Heart right ventricle (tissue), 16 donors: Measurements from ENCODE around the gene GTF3A. TPM values are rescaled to one million over a fixed set of nuclear protein-coding genes. Genes with fewer than 3 reads are reported as not detected.

Source experiments
- ATAC-seq, 8 donors: fragments of 200-7000 bp; cut with Tn5 transposase; one replicate each; pipeline ENCODE4 v1.9.1; 2020; ENCODE audit warnings: mild to moderate bottlenecking in 8 of 8, moderate library complexity in 8 of 8, moderate number of reproducible peaks in 1 of 8
- DNase-seq, 2 donors: peaks; one replicate each; pipeline ENCODE4 v3.0.0-alpha.2; 2020
- H3K27ac ChIP-seq, 10 donors: fragments of 200-600 bp; sonication (generic) in 2 of 10; one replicate each; pipeline versions ENCODE4 v1.5.0 to v1.8.0; 2020 to 2022; ENCODE audit warnings: mild to moderate bottlenecking in 3 of 10
- H3K27me3 ChIP-seq, 7 donors: fragments of 200-600 bp; one replicate each; pipeline ENCODE4 v1.8.0; 2021 to 2022; ENCODE audit warnings: mild to moderate bottlenecking in 2 of 7
- H3K36me3 ChIP-seq, 9 donors: fragments of 200-600 bp; sonication (generic) in 1 of 9; one replicate each; pipeline versions ENCODE4 v1.5.0 to v1.8.0; 2020 to 2022; ENCODE audit warnings: mild to moderate bottlenecking in 2 of 9
- H3K4me1 ChIP-seq, 9 donors: fragments of 200-600 bp; sonication (generic) in 1 of 9; one replicate each; pipeline versions ENCODE4 v1.5.0 to v1.8.0; 2020 to 2022; ENCODE audit warnings: mild to moderate bottlenecking in 4 of 9
- H3K4me3 ChIP-seq, 10 donors: fragments of 200-600 bp; sonication (generic) in 2 of 10; one replicate each; pipeline versions ENCODE4 v1.5.0 to v1.8.0; 2020 to 2022; ENCODE audit warnings: mild to moderate bottlenecking in 7 of 10, moderate library complexity in 2 of 10
- H3K9me3 ChIP-seq, 11 donors: fragments of 200-600 bp in 10 of 11; sonication (generic) in 2 of 11; one replicate each; pipeline versions ENCODE4 v1.5.0 to v1.8.0; 2013 to 2022; ENCODE audit warnings: mild to moderate bottlenecking in 2 of 11, control low read depth in 1 of 11, moderate library complexity in 1 of 11
- WGBS, 2 donors: extraction: QIAGEN DNeasy Blood & Tissue Kit; methylation state at CpG; one replicate each; pipeline ENCODE4 v1.1.7; 2013; ENCODE audit warnings: inconsistent platforms in 1 of 2; 5-methylcytosine and 5-hydroxymethylcytosine counted together
- intact Hi-C, 10 donors: fragments of 100-400 bp; cut with DNase I; formaldehyde crosslinking; loops; one replicate each; pipeline versions ENCODE4 v1.11.1 to v1.14.2; 2022
- polyA plus RNA-seq, 2 donors: library from polyadenylated mRNA; stranded (reverse); fragments of 200-250 nt; gene quantifications; one replicate each; pipeline ENCODE4 v1.2.3, GENCODE V29; 2013
- total RNA-seq, 10 donors: library from RNA; stranded (reverse); fragmentation: NEBNext Ultra II Directional in 3 of 10; extraction: Animal tissue kit (Norgen Biotek cat#: 25700) in 3 of 10; gene quantifications; one replicate each; pipeline versions ENCODE4 v1.2.1 to v1.2.4, GENCODE V29; 2021 to 2023
- TF ChIP-seq, protein P1 (sequence below), 9 donors: fragments of 200-600 bp; sonication (generic) in 2 of 9; IDR thresholded peaks; one replicate each; pipeline versions ENCODE4 v1.5.0 to v1.8.0; 2021 to 2022; ENCODE audit warnings: antibody characterized with exemption in 9 of 9, mild to moderate bottlenecking in 5 of 9, moderate library complexity in 1 of 9
- donor health status: Arrhythmogenic right ventricular cardiomyopathy.
- donor health status: ischemic (EF 13 %, LVEDD 7.1; RV severe dilation, severe dysfunction).
- donor health status: healthy with polysubstance abuse.
- donor health status: DM: no; HTN: yes; CAD: no.
- donor health status: DM: no; HTN: no; CAD: no.
- donor health status: ischemic (EF 25% LVEDD 6.9; RV normal size, moderate dysfunction).
- donor health status: ischemic (EF 25% LVEDD 5.7; RV mildly dilated, moderate dysfunction).
- donor health status: healthy.
- donor health status: DM: yes; HTN: yes; CAD: no.
- donor health status: Ischemic cardiomyopathy.
- donor health status: ischemic (EF 35%, LVEDD 5.7; RV mildly dilated, moderate dysfunction).
- donor health status: nonischemic (EF 11% LVEDD 7.7; RV severe dilation, severe dysfunction).
- donor health status: DM: yes; HTN: yes; CAD: no.
- donor health status: PGD.
- donor health status: ischemic (EF 29% LVEDD 5.4; RV normal size, mild dysfunction).
- donor health status: nonischemic (EF 23%, LVEDD 6.1; RV moderate dilation, normal function).

The GTF3A gene
- total and polyA plus RNA-seq, 12 donors: 137 to 848 (median 175) TPM

DNA sequence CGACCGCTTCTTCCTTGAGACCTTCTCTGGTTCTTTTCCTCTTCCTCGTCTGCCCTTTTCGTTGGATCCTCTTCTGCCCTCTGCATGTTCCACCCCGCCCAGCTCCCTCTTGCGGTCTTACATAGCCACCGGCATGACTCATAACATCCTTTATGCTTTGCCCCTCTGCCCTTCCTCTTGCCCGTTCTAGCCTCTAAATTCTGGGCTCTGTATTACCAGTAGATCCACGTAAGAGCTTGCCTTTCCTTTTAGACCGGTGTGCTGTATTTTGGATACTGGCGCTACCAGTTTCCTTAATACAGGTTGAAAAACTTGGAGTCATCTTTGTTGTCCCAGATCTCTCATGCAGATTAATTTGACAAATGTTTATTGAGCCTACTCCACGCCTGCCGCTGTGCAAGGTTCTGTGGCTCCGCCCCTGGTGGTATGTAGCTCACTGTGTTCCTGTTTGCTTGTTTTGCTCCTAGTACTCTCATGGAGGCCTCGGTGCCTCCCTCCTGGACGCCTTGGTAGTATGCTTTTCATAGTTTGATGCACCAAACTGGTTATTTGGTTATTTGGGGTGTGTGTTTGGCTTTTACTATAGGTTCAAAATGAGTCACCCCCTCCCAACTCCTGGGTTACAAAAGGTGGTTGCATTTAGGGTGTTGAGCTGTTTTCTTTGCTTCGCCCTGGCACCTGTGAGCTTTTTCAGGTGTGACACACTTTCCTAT is 1.7 kb downstream of the GTF3A start:
- intact Hi-C loops: loop anchor here in 4 of 10 donors (2.0 to 10.0 kb wide), 4 partner anchors 19 to 199 kb away; partner anchors contain the start of genes LNX2 (in 2 of the 4), POLR1D (in 2 of the 4) and MTIF3 (in 1 of the 4)
- H3K4me3 ChIP-seq: peak overlapping the region; percentile 75 to 93 (median 83)
- peaks cover 16 to 46% (median 36%) of the 10 kb centered on the region in 9 donors for H3K4me1 ChIP-seq
- no peaks in the 10 kb centered on the region for H3K9me3 ChIP-seq
- ATAC-seq (peak; percentile 53 to 79 (median 74)), DNase-seq (peak; percentile 64 to 75)
- TF ChIP-seq, protein P1, sequence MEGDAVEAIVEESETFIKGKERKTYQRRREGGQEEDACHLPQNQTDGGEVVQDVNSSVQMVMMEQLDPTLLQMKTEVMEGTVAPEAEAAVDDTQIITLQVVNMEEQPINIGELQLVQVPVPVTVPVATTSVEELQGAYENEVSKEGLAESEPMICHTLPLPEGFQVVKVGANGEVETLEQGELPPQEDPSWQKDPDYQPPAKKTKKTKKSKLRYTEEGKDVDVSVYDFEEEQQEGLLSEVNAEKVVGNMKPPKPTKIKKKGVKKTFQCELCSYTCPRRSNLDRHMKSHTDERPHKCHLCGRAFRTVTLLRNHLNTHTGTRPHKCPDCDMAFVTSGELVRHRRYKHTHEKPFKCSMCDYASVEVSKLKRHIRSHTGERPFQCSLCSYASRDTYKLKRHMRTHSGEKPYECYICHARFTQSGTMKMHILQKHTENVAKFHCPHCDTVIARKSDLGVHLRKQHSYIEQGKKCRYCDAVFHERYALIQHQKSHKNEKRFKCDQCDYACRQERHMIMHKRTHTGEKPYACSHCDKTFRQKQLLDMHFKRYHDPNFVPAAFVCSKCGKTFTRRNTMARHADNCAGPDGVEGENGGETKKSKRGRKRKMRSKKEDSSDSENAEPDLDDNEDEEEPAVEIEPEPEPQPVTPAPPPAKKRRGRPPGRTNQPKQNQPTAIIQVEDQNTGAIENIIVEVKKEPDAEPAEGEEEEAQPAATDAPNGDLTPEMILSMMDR (IDR thresholded peaks at IDR 0.05): peak; percentile 3 to 66 (median 44)
- WGBS, 2 donors: 24 to 30% methylated on average over 17 of the region's 17 CpGs
- H3K27me3 ChIP-seq: no peaks in the 10 kb centered on the region
- peak overlapping the region; percentile 57 to 97 (median 93) for H3K27ac ChIP-seq
- peaks cover 0 to 42% (median 21%) of the 10 kb centered on the region in 9 donors for H3K36me3 ChIP-seq

DNA sequence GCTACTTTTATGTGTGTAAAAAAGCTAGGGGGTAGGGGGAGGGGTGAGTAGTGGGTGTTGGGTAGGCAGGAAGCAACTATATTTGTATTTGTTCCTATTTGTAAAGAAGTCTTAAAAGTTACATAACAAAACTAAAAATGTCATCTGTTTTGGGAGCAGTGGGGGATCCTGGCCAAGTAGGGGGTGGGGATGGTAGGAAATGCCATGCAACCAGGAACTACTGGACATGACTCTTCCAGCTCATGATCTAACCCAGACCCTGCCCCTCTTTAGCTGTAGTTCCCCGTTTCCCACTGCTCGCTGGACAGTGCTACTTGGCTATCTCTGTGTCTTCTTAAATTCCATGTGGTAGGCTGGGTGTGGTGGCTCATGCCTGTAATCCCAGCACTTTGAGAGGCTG is 3.2 kb downstream of the GTF3A start:
- DNase-seq: no peak
- intact Hi-C loops: loop anchor here in 3 of 10 donors (2.0 to 10.0 kb wide), 2 partner anchors 17 to 197 kb away; partner anchors contain the start of genes LNX2 (in 2 of the 3) and POLR1D (in 2 of the 3)
- H3K27me3 ChIP-seq: no peaks in the 10 kb centered on the region
- ATAC-seq: peak in 1 of 8 donors; percentile 9
- no peaks in the 10 kb centered on the region for H3K9me3 ChIP-seq
- peaks cover 0 to 58% (median 29%) of the 10 kb centered on the region in 9 donors for H3K36me3 ChIP-seq
- H3K4me3 ChIP-seq: peak overlapping the region in 1 of 10 donors; percentile 85
- H3K4me1 ChIP-seq: peaks cover 16 to 50% (median 39%) of the 10 kb centered on the region in 9 donors
- TF ChIP-seq, protein P1 (IDR thresholded peaks at IDR 0.05): no peak
- H3K27ac ChIP-seq: peak overlapping the region in 7 of 10 donors; percentile 3 to 97 (median 93)
- 79 to 81% methylated on average over 2 of the region's 2 CpGs for WGBS, 2 donors

DNA sequence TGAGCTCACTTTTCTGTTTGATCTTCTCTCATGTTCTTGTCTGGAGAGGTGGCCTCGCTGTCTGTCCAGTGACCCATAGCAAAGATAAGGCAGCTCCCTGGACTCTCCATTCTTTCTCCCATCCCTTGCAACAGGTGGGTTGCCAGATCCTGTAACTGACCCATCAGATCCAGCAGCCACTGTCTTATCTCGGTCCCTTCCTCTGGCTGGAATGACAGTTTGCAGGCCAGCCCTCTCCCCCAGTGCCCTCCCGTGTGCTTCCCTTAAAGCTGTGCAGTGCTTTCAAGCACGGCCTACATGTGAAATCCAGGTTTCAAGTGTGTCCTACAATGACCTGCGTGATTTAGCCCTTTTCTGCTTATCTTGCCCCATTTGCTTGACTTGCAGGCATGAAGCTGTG is 3.7 kb downstream of the GTF3A start:
- intact Hi-C loops: loop anchor here in 2 of 10 donors (10.0 kb wide), 1 partner anchor 197 kb away; the partner anchor contains the start of genes LNX2 (in 2 of the 2) and POLR1D (in 2 of the 2)
- ATAC-seq (no peak), DNase-seq (no peak)
- TF ChIP-seq, protein P1 (IDR thresholded peaks at IDR 0.05): no peak
- Histone ChIP-seq H3K4me1 (peaks cover 16 to 50% (median 39%) of the 10 kb centered on the region in 9 donors), H3K4me3 (no peak overlapping the region), H3K27me3 (no peaks in the 10 kb centered on the region), H3K36me3 (peaks cover 0 to 63% (median 29%) of the 10 kb centered on the region in 9 donors), H3K9me3 (no peaks in the 10 kb centered on the region), H3K27ac (peak overlapping the region in 5 of 10 donors; percentile 3 to 95 (median 21))
- 79 to 84% methylated on average over 5 of the region's 5 CpGs for WGBS, 2 donors

GRCh38 chr13:27432180-27432579 is 7.8 kb downstream of the GTF3A start:
- Histone ChIP-seq H3K27ac (no peak overlapping the region), H3K27me3 (no peaks in the 10 kb centered on the region), H3K36me3 (peaks cover 0 to 100% (median 57%) of the 10 kb centered on the region in 9 donors), H3K4me1 (peaks cover 0 to 18% (median 9%) of the 10 kb centered on the region in 9 donors), H3K9me3 (no peaks in the 10 kb centered on the region), H3K4me3 (no peak overlapping the region)
- DNase-seq (no peak), ATAC-seq (no peak)
- WGBS, 2 donors: 75 to 77% methylated on average over 3 of the region's 3 CpGs
- TF ChIP-seq, protein P1 (IDR thresholded peaks at IDR 0.05): no peak
- intact Hi-C loops: no loop called here
